Stimulated activated CD8-positive, alpha-beta memory T cell treated with anti-CD3 and anti-CD28 coated beads, Interleukin-12 subunit alpha, Interleukin-12 subunit beta, amount 100 ng/mL, for 4 hours (primary cell): ENCODE results near the gene AHNAK2.
A peak's percentile ranks its signal among the peaks of the same experiment; 100 is the strongest.

ENCODE experiments used
- DNase-seq: peaks from one replicate; pipeline ENCODE4 v3.0.0-alpha.2; 2020; ENCODE audit warnings: low read depth

Gene AHNAK2

DNA sequence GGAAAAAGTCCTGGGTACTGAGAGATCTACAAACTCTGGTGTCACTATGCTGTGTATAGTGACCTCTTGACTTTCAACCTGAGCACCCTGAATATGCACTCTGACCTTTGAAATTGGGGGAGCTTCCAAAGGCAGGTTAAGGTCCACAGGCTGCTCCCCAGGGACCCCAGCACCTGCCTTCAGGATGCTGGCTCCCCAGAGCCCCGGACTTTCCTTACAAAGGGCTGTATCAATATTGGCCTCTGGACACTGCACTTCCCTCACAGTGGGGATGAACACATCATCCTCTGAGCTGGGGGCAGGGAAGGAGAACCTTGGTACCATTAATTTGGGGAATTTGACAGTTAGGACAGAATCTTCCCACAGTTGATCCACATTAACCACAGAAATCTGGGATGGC, 39.2 kb downstream of the AHNAK2 start:
- no peak for DNase-seq

DNA sequence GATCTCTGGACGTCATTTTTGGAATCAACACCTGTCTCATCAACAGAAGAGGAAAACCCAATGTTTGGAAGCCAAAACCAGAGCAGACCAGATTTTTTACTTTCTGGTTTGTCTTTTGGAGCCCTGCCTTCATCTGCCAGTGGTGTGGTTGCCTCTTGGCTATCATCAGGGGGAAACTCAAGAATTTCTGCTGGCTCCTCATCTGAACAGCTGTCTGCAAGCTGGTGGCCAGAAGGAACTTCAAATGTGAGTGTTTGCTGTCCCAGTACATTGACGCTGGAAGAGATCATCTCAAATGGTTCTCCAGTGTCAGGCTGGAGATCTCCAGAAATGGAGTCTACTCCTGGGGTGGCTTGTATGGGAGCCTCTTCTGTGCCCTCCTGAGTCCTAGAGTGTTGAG, 39.7 kb downstream of the AHNAK2 start:
- no peak for DNase-seq

DNA sequence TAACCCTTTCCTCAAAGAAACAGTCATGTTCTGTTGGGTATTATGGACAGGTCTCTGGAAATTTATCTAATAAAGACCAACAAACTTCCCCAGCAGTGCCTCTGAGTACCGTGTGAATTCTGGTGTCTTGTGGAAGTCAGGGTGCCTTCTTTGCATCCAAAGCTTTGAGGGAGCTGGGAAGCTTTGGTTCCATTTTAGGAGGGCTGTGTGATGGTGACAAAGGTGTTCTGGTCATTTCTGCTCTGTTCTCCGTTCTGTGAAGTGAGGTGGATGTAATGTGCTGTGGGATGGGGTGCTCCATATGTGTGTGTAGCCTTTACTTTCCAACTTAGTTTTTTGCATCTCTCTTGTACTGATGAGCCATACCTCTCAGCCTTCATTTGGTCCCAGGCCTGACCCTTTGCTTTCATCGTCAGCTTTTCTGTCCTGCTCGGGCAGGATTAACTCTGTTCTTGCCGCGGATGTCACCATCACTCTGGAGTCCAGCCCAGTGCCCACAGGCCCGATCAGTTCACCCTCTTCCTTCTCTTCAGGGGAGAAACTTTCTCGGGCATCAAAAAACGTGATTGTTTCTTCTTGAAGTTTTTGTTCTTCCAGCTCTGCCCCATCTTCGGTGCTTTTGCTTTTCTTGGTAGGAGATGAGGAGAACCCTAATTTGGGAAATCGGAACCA, 40.3 kb downstream of the AHNAK2 start:
- no peak for DNase-seq

DNA sequence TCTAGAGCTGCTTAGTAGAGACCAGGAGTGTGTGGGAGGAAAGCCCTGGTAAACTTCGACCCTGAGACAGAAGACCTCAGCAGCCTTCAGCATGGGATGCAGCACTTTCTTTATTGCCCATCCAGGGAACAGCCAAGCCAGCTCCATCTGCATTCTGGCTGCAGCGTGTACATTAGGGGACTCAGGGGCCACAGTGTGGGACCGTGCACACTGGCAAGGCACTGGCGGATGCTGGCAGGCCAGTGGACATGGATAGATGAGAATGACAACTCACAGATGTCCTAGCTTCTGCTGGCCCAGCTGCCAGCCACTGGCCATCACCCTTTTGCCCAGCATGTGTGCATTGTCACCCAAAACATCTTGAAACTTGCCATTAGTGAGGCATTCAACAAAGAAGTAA, 41.0 kb downstream of the AHNAK2 start:
- DNase-seq, result no peak

DNA sequence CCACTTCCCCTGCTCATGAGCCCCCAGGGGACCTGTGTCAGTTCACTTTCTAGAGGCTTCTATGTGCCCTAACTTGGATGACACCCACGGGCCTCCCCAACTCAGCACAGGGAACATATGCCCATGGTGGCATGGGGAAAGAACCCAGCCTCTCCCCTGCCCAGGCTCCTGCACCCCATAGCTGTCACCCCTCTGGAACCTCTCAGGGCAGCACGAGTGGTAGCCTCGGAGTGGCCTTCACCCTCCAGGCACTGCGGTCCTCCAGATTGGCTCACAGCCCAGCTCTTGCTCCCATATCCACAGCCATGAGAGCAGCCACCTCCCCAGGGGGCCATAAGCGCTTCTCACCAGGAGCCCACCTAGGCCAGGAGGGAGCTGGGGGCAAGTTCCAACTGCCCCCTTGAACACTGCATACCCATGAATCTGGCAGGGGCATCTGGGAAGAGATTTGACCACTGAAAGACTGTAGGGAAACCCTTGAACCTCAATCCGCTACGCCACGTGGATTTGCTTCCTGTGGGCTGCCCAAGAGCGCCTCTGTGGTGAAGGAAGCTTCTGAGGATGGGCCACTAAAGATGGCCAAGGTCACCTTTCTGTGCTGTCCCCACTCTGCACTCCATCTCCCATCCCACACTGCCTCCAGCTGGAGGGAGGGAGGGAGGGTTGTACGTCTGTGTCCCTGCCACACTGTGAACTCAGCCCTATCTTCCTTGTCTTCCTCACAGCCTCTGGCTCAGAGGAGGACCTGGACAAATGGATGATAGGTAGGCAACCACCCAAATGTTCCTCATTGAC, 41.6 kb downstream of the AHNAK2 start:
- DNase-seq, result no peak

DNA sequence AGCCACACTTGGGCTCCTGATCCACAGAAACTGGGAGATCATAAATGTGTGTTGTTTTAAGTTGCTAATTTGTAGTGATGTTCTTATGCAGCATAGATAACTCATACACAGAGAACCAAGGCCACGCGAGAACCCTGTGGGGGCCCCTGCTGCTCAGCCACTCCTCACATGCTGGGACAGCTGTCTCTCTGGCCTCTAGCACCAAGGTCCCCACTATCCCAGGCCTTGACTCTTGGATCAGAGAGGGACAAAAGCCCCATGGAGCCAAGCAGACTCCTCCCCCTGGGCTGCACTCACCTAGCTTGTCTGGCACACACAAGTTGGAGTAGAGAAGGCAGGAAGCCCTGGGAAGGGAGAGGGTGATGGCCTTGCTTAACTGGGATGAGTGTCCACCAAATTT, 42.2 kb downstream of the AHNAK2 start:
- no peak for DNase-seq

DNA sequence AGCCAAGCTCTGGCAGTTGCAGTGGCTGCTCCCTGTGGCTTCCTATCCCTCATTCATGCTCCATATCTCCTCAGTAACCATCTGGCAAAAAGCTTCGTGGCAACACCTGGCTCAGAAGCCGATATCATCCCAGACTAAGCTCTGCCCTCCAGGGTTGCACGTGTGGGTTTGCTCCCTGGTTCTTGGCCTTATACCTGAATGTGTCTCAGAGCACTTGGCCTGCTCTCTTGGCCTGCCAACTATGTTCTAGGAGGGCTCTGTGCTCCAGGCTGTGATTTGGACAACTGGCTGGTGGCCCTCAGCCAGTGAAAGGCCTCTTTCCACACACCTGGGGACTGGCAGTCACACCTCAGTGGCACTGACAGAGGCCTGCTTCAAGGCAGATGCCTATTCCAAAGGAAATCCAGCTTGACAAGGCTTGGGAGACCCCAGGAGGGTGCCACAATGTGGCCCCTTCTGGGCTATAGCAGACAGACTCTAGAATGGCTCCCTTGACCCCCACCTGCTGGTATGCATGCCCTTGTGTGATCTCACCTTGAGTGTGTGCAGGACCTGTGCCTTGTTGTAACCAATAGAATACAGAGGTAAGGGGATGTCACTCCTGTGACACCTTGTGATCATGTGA, 43.0 kb downstream of the AHNAK2 start:
- no peak for DNase-seq

DNA sequence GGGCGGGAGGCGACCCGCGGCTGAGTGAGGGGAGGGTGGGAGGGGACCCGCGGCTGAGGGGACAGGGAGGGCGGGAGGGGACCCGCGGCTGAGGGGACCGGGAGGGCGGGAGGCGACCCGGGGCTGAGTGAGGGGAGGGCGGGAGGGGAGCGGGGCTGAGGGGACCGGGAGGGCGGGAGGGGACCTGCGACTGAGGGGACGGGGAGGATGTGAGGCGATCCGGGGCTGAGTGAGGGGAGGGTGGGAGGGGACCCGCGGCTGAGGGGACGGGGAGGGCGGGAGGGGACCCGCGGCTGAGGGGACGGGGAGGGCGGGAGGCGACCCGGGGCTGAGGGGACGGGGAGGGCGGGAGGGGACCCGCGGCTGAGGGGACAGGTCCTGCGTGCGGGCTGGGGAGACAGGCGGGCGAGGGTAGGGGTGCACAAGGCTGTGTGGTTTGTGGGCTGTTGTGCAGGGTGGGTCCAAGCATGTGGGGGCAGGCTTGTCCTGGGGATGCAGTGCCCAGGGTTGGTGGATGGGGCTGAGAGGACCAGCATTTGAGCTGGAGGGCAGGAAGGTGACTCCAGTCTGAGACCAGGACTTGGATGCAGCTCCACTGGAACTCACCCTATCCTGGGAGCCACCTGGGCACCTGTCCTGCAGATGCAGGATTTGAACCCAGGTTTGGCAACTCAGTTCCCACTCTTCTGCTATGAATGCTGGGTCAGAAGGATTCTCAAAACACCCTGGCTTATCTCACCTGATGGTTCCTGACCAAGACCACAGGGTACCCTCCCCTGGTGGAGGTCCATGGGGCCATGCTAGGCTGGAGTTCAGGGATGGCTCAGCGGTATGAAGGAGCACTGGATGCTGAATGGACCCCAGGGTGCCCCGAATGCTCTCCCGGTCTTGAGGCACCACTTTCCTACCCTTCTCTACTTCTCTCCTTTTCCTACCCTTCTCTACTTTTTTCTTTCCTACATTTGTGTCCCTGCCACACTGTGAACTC, 44.1 kb downstream of the AHNAK2 start:
- DNase-seq, result no peak

DNA sequence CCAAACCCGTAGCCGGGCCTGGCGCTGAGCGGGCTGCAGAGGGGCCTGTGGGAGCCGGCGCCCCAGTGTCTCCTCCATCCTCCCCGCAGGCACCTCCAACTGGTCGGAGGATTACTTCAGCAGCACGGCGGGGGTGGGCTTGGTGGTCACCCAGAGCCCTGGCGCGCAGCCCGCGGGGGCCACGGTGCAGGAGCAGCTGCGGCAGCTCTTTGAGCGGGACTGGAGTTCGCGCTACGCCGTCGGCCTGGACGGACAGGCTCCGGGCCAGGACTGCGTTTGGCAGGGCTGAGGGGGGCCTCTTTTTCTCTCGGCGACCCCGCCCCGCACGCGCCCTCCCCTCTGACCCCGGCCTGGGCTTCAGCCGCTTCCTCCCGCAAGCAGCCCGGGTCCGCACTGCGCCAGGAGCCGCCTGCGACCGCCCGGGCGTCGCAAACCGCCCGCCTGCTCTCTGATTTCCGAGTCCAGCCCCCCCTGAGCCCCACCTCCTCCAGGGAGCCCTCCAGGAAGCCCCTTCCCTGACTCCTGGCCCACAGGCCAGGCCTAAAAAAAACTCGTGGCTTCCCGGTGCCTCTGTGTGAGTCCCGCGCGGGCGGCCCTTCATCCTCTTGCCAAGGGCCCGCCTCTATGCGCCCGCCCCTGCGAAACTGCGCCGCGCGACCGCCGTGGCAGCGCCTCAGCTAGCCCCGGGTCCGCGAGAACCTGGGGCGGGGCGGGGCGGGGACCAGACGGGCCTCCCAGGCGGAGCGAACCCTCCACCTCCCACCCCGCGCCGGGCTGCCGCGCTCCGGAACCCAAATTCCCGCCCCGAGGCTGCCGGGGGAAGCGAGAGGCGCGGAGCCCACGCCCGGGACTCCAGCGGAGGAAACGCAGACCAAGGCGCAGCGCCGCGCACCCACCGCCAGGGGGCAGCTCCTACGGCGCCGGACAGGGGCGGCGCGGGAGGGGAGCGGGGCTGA, 45.2 kb downstream of the AHNAK2 start:
- DNase-seq, result peak; percentile 73

DNA sequence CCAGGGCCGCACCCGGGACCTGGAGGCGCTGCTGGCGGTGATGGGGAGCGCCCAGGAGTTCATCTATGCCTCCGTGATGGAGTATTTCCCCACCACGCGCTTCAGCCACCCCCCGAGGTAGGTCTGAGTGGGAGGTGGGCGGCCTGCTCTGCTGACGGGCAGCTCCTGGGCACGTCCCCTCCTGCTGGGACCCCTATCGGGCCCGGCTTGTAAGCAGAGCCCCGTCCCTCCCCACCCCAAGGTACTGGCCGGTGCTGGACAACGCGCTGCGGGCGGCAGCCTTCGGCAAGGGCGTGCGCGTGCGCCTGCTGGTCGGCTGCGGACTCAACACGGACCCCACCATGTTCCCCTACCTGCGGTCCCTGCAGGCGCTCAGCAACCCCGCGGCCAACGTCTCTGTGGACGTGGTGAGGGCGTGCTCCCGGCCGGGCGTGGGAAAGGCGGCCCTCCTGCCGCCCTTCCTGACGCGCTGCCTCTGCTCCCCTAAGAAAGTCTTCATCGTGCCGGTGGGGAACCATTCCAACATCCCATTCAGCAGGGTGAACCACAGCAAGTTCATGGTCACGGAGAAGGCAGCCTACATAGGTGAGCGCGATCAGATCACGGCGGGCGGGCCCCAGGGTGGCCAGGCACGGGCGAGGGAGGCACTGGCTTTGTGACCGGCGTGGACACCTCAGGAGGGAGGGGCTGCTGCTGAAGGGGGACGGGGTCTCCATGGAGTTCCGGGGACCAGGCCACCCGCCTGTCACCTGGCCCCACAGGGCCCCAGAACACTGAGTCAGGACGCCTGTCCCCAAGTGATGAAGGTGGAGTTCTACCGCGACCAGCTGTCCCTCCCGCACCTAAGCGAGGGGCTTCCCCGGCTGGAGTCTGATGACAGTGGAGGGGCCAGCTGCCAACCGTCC, 46.2 kb downstream of the AHNAK2 start:
- DNase-seq, result no peak

DNA sequence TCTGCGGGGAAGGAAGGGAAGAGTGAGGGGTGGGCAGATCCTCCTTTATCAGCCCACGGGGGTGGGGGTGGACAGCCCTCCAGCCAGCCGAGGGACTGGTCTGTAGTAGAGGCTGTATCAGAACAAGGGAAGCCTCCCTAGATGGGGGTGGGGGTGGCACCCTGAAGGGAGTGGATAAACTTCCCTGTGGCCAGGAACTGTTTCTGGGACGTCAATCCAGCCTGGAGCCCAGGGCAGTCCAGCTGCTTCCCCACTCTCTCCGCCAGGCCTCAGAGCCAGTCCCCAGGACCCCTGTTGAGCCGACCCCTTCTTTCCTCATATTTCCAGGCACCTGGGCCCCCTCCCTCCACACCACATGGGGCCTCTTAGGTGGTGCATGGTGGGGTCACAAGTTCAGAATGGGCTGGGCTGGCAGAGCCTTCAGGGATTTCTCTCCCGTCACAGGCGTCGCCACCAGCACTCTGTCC, 46.8 kb downstream of the AHNAK2 start:
- no peak for DNase-seq

DNA sequence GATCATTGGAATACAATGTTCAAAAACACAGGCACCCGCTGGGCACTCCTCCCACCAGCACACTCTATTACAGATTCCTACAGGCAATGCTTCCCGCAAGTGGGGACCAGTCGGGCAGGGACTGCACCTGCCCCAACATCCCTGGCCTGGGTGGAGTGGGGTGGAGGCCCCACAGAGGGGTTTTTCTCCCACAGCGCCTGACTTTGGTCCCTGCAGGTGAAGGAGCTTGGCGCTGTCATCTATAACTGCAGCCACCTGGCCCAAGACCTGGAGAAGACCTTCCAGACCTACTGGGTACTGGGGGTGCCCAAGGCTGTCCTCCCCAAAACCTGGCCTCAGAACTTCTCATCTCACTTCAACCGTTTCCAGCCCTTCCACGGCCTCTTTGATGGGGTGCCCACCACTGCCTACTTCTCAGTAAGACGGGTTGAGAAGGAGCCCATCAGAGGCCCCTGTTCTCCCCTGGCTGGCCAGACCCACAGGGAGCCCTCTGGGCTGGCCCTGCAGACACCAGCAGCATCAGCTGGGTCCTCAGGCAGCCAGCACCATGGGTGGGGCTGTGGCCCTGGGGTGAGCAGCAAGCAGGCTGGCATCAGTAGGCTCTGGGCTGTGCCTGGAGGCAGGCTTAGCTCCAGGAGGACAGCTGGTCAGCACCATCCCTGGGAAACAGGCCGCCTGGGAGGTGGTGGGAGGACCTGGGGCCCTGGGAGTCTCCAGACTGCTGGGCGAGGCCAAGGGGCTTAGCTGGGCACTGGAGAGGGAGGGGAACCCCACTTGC, 47.5 kb downstream of the AHNAK2 start:
- DNase-seq, result no peak

DNA sequence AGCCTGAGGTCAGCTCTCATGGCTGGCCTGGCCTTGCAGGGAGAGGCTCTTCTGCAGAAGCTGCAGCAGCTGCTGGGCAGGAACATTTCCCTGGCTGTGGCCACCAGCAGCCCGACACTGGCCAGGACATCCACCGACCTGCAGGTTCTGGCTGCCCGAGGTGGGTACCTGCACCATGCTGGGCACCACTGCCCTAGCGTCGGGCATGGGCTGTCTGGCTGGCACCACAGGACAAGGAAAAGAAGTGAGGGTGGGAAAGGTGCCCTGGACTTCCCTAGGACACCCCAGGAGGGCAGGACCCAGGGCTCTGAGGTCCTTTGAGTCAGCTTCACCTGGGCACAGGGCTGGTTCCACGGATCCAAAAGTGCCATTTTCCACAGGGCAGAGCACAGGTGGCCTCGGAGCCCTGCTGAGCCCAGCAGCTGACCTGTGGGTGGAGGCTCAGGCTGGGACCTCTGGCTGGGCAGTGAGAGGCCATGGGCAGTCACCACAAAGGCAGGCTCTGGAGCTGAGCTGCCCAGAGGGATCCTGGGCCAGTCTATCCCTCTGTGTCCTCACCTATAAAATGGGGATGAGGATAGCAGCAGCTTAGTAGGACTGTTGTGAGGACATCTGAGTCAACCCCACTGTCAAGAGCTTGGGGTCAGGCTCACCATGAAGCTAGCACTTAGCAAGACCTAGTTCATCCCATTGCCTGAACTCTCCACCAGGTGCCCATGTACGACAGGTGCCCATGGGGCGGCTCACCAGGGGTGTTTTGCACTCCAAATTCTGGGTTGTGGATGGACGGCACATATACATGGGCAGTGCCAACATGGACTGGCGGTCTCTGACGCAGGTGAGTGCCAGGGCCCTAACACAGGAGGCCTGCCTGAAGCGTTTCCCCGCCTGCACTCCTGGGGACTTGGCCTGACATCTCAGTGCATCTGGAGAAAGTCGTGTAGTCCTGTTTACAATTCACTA, 48.6 kb downstream of the AHNAK2 start:
- DNase-seq, result no peak

DNA sequence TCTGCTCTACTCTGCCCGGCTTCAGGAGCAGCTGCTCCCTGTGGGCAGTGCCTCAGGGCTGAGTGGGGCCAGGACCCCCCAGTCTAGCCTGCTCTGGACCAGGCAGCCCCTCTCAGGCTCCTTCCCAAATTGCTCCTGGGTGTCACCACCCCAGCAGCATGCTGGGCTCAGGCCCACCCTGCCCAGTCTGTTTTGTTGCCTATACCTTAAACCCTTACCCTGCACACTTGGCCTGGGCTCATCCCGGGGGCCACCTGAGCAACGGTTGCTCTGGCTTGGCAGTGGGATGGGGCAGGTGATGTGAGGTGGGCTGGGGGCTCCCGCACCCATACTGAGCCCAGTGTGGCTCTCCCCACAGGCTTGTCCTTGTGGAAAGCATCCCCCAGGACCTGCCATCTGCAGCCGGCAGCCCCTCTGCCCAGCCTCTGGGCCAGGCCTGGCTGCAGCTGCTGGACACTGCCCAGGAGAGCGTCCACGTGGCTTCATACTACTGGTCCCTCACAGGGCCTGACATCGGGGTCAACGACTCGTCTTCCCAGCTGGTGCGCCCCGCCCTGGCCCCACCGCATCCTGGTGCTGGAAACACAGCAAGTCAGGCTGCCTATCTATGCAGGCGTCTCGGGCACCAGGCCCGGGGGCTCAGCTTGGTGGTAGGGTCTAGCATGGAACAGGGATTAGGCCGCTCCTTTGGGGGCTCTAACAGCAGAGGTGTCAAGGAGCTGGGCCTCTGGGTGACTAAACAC, 49.6 kb downstream of the AHNAK2 start:
- DNase-seq, result no peak

DNA sequence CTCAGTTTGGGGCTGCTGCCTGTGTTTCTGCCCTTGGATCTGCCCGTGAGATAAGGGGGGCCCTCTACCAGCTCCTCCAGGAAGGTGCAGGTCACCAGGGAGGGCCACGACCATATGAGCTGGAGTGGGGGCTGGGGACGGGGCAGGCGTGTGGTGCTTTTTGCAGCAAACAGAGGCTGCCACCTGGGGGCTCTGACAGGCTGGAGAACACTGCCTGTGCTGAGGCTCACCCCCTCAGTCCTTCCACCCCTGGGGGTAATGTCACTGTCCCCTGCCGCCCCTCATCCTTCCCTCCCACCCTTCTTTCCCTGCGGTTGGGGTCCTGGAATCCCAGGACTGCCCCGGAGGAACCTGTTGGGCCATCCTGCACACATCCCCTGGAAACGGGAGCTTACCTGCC, 50.3 kb downstream of the AHNAK2 start:
- DNase-seq, result no peak

DNA sequence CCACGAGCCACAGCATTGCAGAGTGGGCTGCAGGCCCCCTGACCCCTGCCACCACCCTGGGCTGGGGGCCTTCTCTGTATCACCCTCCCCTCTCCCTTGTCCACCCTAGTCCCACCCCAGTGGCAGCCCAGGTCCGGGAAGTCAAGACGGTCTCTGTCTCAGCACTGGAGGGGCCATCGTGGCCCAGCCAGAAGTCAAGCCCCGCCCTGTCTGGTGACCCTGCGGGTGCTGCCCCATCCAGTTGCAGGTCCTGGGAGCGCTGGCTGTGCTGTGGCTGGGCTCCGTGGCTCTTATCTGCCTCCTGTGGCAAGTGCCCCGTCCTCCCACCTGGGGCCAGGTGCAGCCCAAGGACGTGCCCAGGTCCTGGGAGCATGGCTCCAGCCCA, 50.8 kb downstream of the AHNAK2 start:
- no peak for DNase-seq
